Stimulated activated CD8-positive, alpha-beta memory T cell treated with anti-CD3 and anti-CD28 coated beads, Interleukin-4, amount 100 ng/mL, for 4 hours (primary cell): ENCODE results near the gene CDX4.
"Not testable (repeated sequence)": the region's sequence is repeated elsewhere in the genome, so short reads cannot be mapped to it uniquely, and the experiment has no call there.

Experiments used
- DNase-seq, 2 donors: peaks; one replicate each; pipeline ENCODE4 v3.0.0-alpha.2; 2020; ENCODE audit warnings: low read depth in 2 of 2, low spot score in 1 of 2

CDX4 gene, protein sequence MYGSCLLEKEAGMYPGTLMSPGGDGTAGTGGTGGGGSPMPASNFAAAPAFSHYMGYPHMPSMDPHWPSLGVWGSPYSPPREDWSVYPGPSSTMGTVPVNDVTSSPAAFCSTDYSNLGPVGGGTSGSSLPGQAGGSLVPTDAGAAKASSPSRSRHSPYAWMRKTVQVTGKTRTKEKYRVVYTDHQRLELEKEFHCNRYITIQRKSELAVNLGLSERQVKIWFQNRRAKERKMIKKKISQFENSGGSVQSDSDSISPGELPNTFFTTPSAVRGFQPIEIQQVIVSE

DNA sequence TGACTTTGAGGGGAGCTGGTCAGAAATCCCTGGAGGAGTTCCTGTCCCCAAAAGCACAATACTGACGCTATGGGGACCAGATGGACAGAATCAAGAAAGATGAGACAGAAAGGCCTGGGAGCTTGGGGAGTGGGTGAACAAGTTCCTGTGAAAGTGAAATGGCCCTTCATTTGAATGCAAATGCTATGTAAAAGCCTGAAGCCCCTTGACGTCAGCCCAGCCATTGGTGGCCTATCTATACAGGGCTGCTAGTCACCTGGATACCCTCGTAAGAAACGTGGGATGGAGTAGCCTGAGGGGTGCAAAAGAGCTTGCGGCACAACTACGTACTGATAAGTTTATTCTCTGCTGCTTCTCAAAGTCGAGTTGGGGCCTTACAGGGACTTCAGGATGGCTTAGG is at the start of gene CDX4:
Gene CDX4 (plus strand): TSS at position 223 of the 400 bp plus-strand sequence. CDS start 201 bp downstream, outside the sequence.
- no peak for DNase-seq

DNA sequence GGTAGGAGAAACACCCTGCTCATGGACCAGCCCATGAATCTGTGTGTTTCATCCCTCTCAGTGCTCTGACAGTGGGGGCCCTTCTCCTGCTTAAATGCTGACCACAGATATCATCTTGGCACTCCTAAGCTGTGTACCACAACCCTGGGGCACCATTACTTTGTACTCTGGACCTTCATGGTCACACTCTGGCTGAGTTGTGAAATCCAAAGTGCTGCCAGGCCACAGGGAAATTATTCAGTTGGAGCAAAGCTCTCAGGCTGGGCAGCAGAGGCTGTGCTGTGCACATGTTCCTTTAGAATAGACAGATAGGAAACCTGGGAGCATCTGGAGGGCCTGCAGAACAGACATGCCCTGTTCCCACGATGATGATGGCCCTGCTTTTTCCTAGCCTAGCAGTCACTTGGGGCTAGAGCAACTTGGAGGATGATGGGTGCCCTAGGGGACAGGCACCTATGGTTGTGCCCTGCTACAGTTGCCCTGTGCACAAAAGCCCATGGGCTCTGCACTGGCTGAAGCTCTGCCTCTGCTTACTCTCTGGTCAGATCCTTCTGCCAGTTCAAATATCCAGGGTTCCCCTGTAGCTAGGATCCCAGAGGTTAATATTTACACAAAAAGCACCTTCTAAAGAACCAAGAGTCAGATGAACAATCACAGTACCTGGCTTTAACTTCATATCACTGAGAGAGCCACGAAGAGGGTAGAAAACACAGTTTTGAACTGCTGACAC is 48.5 kb upstream of the CDX4 start:
- no peak for DNase-seq

DNA sequence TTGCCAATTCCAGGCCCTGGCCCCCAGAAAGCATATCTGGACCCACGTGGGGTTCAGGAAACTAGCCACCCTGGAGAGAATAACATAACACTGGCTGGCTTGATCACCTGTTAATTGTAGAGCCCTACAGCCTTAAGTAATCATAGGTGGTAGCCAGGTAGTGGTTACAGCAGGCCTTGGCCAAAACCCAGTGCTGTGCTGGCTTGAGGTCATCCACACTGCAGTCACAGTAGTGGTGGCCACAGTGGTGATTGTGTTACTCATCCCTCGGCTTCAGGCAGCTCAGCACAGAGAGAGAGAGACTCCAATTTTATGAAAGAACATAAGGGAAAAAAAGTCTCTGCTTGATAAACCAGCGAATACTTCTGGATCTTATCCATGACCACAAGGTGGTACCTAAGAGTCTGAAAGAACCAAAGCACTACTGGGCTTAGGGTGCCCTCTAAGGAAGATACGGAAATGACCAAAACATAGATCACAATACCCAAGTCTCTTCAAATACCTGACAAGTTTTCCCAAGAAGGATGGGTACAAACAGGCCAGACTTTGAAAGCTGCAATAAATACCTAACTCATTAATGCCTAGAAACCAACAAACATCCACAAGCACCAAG is 46.6 kb upstream of the CDX4 start:
- no peak for DNase-seq

DNA sequence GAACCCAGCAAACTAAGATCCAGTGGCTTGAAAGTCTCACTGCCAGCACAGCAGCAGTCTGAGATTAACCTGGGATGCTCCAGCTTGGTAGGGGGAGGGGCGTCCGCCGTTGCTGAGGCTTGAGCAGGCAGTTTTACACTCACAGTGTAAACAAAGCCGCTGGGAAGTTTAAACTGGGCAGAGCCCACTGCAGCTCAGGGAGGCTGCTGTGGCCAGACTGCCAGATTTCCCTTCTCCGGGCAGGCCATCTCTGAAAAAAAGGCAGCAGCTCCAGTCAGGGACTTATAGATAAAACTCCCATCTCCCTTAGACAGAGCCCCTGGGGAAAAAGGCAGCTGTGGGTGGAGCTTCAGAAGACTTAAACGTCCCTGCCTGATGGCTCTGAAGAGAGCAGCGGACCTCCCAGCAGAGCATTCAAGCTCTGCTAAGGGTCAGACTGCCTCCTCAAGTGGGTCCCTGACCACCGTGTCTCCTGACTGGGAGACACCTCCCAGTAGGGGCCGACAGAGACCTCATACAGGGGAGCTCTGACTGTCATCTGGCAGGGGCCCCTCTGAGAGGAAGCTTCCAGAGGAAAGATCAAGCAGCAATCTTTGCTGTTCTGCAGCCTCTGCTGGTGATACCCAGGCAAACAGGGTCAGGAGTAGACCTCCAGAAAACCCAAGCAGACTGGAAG is 45.1 kb upstream of the CDX4 start:
- DNase-seq: no peak

DNA sequence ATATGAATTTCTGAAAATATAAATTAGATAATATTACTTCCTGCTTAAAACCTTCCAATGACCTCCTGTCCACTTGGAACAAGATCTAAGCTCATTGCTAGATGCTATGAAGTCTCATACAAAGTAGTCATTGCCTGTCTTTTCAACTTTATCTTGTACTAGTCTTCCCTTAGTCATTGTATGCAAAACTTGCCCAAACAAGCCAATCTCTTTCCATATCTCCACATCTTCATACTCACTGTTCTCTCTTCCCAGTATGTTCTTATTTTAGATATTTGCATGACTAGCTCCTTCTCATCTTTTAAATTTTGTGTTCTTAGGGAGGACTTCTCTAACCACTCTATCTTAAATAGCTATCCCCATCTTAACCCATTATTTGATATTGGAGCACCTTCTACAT is 33.9 kb upstream of the CDX4 start:
- no peak for DNase-seq

DNA sequence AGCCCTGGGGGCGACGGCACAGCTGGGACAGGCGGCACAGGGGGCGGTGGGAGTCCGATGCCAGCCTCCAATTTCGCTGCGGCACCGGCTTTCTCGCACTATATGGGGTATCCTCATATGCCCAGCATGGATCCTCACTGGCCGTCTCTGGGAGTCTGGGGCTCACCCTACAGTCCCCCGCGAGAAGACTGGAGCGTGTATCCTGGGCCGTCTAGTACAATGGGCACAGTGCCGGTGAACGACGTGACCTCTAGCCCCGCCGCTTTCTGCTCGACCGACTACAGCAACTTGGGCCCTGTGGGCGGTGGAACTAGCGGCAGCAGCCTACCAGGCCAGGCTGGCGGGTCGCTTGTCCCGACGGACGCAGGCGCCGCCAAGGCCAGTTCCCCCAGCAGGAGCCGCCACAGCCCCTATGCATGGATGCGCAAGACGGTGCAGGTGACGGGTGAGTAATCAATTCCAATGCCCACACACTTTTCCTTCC is 500 bp downstream of the CDX4 start:
- DNase-seq: no peak

DNA sequence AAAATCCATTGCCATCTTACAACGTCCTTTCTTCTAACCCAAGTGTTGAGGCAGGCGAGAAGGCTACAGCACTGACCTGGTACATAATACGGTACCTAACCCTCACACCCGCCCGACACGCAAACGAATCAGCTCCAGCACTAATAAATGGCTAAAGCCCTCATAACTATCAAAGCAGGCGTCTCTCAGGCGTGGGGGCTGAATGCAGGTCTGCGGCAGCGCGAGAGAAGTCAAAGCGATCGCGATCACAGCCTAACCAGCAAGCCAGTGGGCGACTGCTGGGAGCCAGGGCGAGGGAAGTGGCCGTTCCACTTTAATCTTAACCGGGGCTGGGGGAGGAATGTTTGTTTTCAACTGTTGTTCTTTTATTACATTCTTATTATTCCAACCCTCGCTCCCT is 1.5 kb downstream of the CDX4 start:
- DNase-seq: no peak

DNA sequence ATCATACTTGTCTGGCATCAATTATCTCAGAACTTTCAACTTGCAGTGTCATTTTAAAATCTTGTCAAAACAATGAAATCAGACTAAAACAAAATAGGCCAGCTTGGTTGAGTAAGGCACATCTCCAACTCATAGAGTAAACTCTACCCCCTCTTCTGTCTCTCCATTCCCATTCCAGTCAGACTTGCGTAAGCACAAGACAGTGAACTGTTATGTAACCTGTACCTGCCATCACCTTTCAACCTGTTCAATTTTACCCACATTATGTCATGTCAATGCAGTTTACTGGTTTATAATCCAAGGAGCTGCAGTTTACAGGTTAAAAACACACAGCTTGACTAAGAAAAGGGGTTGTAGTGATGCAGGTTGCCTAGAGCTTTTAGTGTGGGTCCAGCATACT is 8.3 kb downstream of the CDX4 start:
- DNase-seq: no peak

DNA sequence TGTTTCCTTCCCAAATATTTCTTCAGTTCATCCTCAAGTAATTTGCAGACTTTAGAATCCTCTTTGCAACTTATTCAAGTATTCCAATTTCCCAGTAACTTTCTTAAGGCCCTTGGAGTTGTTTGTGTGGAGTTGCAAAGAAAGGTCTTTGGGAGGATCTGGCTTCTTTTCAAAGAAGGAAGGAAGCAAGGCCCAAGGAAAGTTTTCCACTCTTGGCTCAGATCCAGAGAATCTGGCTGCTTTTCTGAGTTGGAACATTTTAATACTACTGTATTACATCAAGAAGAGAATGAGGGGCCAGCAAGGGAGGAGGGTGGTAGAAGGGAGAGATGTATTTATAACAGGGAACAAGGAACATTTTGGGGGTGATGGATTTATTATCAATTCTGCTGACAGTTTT is 10.5 kb downstream of the CDX4 start:
- no peak for DNase-seq

DNA sequence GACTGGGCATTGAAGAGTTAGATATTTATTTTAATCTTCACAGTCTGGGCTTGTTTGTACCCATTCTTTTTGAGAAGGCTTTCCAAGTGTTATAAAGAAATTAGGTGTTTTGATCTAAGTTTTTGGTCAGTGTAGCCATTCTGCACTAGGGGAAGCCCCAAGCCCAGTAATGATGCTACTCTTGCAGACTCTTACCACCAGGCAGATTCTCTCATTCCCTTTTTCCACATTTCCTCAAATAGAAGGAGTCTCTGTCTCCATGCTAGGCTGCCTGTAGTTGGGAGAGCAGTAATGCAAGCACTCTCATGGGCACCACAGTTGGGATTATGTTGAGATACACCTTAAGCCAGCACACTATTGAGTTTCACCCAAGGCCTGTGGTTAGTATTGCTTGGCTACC is 21.5 kb downstream of the CDX4 start:
- DNase-seq: no peak

DNA sequence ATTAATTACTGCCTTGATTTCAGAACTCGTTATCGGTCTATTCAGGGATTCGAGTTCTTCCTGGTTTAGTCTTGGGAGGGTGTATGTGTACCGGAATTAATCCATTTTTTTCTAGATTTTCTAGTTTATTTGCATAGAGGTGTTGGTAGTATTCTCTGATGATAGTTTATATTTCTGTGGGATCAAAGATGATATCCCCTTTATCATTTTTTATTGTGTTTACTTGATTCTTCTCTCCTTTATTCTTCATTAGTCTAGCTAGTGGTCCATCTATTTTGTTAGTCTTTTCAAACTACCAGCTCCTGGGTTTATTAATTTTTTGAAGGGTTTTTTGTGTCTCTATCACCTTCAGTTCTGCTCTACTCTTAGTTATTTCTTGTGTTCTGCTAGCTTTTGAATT is 32.1 kb downstream of the CDX4 start:
- no peak for DNase-seq

DNA sequence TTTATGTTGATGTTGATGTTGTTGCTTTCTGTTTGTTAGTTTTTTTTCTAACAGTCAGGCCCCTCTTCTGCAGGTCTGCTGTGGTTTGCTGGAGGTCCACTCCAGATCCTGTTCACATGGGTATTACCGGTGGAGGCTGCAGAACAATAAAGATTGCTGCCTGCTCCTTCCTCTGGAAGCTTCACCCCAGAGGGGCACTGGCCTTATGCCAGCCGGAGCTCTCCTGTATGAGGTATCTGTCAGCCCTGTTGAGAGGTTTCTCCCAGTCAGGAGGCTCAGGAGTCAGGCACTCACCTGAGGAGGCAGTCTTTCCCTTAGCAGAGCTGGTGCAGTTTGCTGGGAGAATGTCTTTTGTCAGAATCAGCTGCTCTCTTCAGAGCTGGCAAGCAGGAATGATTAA is 34.7 kb downstream of the CDX4 start:
- DNase-seq: no peak

DNA sequence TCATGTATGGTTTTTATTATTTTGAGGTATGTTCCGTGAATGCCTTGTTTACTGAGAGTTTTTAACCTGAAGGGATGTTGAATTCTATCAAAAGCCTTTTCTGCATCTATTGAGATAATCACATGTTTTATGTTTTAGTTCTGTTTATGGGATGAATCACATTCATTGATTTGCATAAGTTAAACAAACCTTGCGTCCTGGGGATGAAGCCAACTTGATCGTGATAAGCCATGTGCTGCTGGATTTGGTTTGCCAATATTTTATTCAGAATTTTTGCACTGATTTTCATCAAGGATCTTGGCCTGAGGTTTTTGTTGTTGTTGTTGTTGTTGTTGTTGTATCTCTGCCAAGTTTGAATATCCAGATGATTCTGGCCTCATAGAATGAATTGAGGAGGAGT is 43.8 kb downstream of the CDX4 start:
- DNase-seq: no peak

DNA sequence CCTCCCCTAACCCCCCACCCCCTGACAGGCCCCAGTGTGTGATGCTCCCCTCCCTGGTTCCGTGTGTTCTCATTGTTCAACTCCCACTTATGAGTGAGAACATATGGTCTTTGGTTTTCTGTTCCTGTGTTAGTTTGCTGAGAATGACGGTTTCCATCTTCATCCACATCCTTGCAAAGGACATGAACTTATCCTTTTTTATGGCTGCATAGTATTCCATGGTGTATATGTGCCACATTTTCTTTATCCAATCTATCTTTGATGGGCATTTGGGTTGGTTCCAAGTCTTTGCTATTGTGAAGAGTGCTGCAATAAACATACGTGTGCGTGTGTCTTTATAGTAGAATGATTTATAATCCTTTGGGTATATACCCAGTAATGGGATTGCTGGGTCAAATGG is 45.3 kb downstream of the CDX4 start:
- not testable (repeated sequence) for DNase-seq
